GM19023 (cell line): ENCODE data around the gene KRTAP5-6.

ENCODE experiments used
- ATAC-seq: cut with Tn5 transposase; IDR thresholded peaks from one replicate; pipeline ENCODE4 v1.9.1; 2021; ENCODE audit warnings: mild to moderate bottlenecking, moderate library complexity; ENCODE audit not compliant: unreplicated experiment

Gene KRTAP5-6

DNA sequence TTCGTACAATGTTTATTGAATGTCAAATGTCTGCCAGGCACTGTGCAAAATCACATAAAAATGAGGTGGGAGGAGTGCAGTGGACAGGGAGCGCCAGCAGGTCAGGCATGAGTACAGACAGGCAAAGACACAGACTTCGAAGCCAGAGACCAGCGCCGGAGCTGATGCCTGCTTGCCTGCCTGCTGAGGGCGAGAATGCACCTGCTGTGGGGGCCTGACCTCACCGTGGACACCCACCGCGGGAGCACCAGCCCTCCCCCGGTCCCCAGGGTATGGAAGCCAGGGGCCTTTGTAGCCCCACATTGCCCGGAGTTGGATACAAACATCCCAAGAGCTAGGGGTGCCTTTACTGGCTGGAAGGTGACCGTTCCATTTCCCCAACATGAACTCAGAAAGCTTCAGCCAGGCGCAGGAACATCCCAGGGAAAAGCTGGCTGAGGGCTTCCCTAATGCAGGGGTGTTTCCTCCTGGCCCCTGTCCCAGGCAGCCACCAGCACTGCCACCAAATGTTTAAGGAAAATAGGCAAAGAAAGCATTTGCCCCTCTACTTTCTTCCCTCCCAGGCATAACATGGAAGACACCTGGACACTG, 35.5 kb downstream of the KRTAP5-6 start:
- ATAC-seq: no peak

DNA sequence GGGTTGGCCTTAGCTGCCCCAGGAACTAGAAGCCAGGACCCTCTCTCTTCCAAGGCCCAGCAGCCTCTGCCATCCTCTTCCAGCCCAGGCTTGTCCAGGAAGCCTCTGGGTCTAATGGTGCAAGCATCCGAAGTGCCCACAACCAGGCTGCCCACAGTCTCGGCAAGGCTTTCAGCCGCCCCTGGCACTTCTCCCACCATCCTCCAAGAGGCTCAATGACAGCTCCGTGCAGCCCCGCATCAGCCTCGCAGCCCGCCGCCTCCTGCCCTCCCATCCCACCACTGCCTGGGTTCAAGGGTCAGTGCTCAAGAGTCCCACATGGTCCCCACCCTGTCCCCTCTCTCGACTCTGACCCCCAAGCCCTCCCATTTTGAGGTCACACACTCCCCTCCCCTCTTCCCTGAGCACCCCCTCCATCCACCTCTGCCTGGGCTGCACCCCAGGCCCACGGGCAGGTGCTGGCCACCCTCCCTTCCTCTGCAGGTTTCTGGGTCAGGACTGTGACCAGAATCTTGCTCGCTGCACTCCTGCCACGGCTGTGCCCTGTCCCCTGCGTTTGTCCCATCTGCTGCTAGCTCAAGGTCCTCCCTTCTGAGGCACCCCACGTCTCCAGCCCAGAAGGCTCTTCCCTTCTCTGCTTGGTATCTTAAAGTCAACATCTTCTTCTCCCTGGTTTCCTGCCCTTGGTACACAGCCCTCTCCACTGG, 36.2 kb downstream of the KRTAP5-6 start:
- no peak for ATAC-seq

DNA sequence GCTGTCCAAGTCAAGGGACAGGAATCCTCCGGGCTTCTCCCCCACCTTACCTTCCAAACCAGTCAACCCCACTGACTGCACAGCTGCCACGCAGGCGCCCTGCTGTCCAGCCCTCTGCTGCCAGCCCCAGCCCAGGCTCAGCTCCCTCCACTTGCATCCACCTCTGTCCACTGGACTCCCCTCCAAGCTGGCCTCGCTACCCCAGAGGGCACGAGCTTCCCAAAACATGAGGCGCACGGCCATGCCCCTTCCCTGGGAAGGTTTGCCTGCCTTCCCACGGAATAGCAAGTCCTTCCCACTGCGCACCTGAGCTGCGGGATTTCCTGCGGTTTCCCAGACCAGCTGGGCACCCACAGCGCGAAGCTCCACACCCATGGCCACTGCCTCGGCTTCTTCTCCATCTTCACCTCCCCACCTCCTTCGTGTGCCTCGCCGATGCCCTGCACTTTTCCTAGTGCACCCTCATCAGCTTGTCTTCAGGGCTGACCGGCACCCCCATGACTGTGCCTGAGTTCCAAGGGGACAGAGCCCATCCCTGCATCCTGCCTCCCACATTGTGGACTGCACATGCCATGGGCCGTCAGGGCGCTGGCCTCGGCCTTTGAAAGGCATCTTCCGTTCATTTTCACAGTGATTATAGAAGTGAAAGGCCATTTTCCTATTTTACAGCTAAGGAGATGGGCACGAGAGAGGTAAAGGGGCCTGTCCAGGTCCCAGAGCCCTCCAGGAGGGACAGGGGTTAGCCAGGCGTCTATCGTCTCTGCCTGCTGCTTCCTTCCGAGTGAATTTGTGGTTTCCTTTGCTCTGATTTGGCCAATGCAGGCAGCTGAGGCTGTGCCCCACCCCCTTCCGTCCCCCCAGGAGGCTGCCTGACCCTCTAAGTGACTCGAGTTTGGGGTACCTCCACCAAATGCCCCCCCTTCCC, 37.0 kb downstream of the KRTAP5-6 start:
- no peak for ATAC-seq

DNA sequence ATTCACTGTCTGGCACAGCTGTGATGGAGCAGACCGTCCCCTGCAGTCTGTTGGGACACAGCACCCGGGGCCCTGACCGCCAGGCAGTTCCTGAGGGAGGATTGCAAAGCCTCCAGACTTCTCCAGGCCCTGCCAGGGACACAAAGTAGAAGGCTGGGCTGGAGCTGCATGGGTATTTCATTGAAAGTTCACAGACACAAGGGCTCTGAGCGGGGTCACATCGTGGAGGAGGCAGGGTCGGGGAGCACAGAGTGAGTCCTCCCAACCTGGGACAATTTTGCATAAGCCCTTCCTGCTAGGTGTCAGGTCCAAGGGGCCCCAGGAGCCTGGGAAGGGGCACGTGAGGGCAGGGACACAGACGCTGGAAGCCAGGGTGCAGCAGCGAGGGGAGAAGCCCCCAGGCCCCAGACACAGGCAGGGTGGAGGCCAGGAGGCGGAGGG, 37.7 kb downstream of the KRTAP5-6 start:
- ATAC-seq: no peak

DNA sequence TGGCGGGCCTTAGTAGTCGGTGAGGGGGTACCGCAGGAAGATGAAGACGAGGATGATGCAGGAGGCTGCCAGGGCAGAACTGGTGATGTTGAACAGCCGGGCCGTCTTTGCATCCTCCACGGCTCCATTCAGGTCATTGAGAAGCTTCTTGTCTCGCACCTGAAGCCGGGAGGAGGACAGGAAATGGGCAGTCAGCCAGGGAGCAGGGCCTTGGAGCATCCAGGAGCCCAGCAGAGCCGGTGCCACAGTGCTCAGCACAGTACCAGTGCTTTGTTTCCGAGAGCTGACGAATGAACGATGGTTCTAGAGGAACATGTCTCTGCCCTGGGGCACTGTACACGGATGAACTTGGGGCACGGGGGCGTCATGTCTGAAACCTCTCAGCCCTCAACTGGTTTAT, 38.3 kb downstream of the KRTAP5-6 start:
- no peak for ATAC-seq

DNA sequence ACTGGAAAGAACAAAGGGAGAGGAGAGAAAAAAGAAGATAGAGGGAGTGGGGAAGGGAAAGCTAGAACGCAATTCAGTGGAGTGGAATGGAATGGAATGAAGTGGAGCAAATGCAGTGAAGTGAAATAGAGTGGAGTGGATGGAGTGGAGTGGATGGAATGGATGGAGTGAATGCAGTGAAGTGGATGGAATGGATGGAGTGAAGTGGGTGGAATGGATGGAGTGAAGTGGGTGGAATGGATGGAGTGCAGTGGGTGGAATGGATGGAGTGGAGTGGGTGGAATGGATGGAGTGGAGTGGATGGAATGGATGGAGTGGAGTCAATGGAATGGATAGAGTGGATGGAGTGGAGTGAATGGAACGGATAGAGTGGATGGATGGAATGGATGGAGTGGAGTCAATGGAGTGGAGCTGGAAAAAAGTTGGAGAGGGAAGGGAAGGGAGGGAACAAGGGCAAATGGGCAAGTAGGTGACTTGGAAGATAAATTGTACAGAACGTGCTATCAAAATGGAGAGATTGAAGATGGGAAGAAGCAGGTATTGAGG, 39.5 kb downstream of the KRTAP5-6 start:
- no peak for ATAC-seq

DNA sequence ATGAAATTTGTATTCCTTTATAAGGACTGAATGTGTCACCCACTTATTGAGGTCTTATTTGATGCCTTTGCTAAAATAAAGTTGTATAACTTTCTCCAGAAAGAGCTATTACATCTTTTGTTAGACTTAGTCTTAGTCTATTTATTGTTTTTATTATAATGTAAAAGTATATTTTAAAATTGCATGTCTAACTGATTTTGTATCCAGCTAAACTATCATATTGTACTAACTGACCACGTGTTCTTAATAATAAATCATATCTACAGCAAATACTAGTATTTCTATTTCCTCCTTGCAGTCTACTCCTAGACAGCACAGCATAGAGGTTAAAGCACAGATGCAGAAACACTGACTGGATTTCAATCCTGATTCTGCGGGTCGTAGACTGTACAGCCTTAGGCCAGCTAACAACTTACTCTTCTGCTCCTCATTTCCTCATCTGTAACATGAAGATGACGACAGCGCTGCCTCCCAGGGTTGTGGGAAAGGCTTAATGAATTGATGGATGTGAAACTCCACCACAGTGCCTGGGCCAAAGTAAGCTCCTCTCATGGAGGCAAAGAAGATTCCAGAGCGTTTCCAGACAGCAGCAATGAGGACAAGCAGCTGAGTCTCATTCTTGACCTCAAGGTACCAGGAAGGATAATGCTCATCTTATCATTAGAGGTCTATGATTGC, 40.2 kb downstream of the KRTAP5-6 start:
- no peak for ATAC-seq

DNA sequence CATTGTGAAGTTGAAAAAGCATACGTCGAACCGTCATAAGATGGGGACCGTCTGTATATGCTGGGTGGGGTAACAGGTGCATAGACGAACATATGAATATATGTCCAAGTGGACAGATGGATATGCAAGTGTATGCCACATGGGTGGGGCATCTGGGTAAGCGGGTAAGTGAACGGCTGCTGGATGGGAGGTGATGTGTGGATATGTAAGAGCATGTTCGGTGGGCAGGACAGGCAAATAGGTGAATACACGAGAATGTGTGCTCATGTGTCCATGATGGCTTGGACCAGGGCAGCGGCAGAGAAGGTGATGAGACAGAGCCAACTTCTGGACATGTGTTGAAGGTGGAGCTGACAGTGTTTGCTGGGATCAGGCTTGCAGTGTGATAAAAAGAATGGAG, 41.4 kb downstream of the KRTAP5-6 start:
- no peak for ATAC-seq

DNA sequence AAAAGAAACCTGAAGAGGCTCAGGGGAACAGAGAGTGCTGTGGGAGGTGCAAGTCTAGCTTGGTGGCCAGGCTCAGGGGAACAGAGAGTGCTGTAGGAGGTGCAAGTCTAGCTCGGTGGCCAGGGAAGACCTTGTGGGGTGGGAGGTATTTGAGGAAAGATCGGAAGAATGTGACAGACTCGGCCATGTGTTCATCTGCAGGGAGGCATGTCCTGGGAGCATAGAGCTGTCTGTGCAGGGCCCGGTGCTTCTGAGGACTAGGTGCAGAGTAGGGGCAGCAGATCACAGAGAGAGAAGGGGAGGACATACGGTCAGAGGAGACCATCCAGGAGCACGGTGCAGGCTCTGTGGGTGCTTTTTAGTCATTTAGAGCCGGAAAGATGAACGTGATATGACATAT, 42.6 kb downstream of the KRTAP5-6 start:
- ATAC-seq: no peak

DNA sequence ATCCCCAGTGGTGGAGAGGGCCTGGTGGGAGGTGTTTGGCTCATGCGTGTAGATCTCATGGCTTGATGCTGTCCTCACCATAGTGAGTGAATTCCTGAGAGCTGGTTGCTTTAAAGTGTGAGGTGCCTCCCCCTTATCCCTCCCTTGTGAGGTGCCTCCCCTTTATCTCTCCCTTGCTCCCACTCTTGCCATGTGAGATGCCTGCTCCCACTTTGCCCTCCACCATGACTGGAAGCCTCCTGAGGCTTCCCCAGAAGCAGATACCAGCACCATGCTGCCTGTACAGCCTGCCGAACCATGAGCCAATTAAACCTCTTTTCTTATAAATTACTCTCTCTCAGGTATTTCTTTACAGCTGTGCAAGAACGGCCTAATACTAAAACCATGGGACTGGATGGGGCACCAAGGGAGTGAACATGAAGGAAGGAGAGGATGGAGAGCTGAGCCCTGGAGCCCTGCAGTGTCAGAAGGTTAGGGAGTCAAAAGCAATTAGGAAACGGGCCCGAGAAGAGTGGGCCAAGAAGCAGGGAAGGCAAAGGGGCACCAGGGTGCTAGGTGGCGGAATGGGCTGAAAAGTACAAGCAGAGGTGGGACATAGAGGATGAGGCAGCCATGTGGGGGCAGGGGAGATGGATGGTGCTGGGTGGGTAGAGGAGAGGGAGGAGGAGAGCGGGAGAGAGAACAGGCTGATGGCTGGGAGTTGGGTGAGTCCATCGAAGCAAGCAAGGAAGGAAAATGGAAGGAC, 44.0 kb downstream of the KRTAP5-6 start:
- no peak for ATAC-seq

DNA sequence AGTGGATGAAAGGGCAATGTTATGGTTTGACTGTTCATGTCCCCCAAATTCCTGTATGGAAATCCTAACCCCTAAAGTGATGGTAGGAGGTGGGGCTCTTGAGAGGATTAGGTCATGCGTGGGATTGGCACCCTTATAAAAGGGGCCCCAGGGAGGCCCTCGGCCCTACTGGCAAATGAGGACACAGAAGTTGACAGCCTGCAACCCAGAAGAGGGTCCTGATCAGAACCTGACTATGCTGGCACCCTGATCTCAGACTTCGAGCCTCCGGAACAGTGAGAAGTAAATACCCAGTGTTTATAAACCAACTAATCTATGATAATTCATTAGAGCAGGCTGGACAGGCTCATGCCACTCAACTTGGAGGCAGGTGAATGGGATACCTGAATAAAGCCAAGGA, 44.7 kb downstream of the KRTAP5-6 start:
- no peak for ATAC-seq

DNA sequence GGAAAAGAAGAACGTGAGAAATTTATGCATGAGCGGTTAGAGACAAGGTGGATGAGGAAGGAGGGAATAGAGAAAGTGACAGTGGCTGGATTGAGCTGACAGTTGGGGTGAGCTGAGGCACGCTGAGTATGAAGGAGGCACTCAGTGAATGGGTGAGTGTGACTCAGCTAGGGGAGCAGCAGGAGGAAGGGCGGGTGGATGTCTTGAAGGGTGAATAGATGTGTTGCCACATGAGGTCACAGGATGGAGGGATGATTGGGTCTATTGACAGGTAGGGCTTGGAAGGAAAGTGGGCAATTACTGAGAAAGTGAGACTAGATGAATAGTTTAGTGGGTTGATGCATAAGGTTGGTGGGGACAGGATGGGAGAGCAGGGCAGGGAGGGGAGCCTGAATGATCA, 45.4 kb downstream of the KRTAP5-6 start:
- no peak for ATAC-seq

DNA sequence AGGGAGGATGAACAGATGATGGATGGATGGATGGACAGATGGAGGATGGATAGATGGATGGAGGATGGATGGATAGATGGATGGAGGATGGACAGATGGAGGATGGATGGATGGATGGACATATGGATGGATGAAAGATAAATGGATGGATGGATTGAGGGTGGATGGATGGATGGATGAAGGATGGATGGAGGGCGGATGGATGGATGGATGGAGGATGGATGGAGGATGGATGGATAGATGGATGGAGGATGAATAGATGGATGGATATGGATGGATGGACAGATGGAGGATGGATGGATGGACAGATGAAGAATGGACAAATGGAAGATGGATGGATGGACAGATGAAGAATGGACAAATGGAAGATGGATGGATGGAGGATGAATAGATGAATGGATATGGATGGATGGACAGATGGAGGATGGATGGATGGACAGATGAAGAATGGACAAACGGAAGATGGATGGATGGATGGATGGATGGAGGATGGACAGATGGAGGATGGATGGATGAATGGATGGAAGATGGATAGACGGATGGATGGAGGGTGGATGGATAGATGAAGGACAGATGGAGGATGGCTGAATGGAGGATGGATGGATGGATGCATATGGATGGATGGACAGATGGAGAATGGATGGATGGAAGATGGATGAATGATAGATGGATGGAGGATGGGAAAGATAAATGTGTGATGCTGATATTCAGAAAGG, 46.0 kb downstream of the KRTAP5-6 start:
- ATAC-seq: no peak

DNA sequence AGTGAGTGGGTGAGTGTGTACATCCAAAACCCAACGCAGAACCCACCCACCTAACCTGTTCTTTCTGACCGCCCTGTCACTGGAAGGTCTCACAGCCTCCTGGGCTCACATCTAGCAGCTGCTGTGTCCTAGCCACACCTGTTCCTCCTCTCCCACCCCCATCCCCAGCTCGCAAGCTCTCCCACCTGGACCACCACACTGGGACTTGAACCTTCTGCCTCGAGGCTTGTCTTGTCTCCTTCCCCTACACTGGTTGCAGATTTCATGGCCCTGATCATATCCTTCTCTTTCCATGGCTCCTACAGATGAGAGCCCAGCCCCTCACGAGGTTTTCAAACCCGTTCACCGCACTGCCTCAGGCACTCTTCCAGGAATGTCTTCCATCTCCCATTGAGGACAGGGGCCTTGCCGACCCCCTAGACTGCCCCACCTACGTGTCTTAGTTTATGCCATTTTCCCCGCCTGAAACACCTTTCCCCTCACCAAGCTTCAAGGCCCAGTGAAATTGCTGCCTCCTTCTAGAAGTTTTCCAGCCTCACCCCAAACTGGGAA, 46.7 kb downstream of the KRTAP5-6 start:
- no peak for ATAC-seq

DNA sequence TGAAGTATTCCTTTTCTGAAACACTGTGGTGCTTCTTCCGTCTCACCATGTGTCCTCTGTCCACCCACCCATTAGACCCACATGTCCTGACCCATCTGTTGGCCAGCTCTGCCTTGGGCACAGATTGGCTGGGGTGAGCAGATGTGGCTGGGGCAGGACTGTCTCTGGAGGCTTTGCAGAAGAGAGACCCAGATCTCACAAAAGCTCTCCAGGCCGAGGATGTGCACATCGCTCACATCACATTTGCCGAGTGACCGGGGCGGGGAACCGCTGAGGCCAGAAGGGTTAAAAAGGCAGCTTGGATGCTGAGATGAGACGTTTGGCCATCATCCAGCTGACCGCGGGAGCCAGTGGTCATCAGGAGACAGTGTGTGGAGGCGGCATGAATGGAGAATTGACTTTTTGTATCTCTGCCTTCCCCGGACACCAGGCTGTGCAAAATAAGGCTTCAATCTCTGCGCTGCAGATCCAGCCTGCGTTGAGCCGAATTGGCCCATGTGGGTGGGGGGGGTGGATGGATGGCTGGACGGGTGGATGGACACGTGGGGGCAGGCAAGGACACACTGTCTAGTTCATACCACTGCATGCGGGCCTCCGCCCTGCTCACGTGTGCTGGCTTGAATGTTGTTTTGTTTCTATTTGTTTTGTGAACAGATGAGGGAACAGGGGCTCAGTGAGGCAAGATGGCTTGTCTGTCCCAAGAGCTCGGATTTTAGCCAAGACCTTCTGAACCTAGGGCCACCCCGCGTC, 47.3 kb downstream of the KRTAP5-6 start:
- ATAC-seq: no peak

DNA sequence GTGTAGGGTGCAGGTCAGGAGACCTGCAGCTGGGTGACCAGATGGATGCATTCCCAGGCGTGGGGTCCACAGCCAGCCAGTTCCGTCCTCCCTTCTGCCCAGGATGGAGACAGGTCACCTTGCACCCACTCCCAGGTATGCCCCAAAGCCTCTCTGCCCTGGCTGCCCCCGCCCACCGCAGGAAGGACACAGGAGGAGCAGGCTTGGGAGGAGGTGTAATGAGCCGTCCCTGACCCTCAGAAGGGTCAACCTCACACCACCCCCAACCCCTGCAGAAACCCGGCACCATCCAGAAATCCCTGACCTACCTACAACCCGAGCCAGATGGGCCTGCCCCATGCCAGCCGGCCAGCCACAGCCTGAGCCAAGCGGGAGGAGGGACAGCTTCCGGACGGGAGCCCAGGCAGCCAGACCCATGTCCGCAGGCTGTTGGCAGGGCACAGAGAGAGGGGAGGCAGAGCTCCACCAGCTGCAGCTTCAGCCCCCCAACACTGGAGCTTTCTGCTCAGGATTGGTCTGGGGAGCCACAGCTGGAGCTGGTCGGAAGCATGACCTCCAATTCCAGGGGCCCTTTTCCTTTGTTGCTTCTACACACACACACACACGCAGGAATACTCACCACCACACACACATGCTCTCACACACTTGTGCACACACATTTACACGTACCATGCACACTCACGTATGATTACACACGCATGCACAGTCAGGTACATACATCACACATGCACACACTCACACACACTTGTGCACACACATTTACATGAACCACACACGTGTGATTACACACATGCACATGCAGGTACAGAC, 48.1 kb downstream of the KRTAP5-6 start:
- no peak for ATAC-seq

DNA sequence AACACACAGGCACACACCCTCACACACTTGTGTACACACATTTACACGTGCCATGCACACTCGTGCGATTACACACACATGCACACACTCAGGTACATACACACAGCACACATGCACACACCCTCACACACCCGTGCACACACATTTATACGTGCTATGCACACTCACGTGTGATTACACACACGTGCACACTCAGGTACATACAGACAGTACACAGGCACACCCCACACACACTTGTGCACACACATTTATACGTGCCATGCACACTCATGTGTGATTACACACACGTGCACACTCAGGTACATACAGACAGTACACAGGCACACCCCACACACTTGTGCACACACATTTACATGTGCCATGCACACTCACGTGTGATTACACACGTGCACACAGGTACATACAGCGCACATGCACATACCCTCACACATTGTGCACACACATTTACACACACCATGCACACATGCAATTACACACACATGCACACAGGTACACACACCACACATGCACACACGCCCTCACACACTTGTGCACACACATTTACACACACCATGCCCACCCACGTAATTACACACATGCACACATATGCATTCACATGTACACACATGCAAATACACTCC, 48.8 kb downstream of the KRTAP5-6 start:
- no peak for ATAC-seq
